Measurements from ENCODE around the gene ARHGAP32.

Gene ARHGAP32

DNA sequence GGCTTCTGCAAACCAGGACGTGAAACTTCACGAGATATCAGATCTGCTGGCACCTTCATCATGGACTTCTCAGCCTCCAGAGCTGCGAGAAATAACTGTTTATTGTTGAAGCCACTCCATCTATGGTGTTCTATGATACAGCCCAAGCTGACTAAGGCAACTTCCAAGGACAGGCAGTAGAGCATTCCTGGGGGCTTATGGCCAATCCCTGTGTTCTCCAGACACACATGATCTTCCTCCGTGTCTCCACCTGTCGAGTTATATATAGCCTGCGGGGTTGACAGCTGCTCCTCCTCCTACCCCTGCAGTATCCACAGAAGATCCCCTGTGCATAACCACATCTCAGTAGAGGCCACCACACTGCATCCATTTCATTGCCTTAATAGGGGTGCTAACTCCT is 260.5 kb downstream of the ARHGAP32 start:
- Histone ChIP-seq H3K36me3 (ENCODE audit: control insufficient read depth in 1 of 2, insufficient read depth in 2 of 2, low read length in 2 of 2) (no peaks in the 10 kb centered on the region), H3K14ac (ENCODE audit: low read length) (no peak overlapping the region), H2AFZ (ENCODE audit: insufficient read depth, low read length, poor library complexity) (no peak overlapping the region), H3K23ac (ENCODE audit: low read length) (no peak overlapping the region), H3K9ac (ENCODE audit: low read length) (no peak overlapping the region), H2AK5ac (ENCODE audit: low read length) (no peak overlapping the region), H4K12ac (ENCODE audit: low read depth, low read length) (no peak overlapping the region), H2BK12ac (ENCODE audit: low read length) (no peak overlapping the region), H3K4ac (ENCODE audit: low read depth, low read length) (no peak overlapping the region), H3K9me3 (ENCODE audit: insufficient read depth, low read depth, low read length) (no peaks in the 10 kb centered on the region), H4K8ac (ENCODE audit: low read depth, low read length) (no peak overlapping the region), H3K27ac (ENCODE audit: low read depth, low read length) (no peak overlapping the region), H2BK120ac (ENCODE audit: insufficient read depth, low read length, poor library complexity) (no peak overlapping the region), H3K79me1 (ENCODE audit: low read length) (no peaks in the 10 kb centered on the region), H3K4me1 (ENCODE audit: control insufficient read depth in 1 of 2, insufficient read depth in 2 of 2, low read length in 2 of 2) (peaks cover 0 to 1% of the 10 kb centered on the region in 2 experiments), H3K4me2 (ENCODE audit: low read length) (no peak overlapping the region), H3K4me3 (ENCODE audit: low read depth, low read length) (no peak overlapping the region), H3K79me2 (ENCODE audit: control insufficient read depth, insufficient read depth, low read length, poor library complexity) (no peaks in the 10 kb centered on the region), H3K18ac (ENCODE audit: low read length) (no peak overlapping the region), H4K91ac (ENCODE audit: low read depth, low read length) (no peak overlapping the region), H2BK5ac (ENCODE audit: low read depth, low read length, poor library complexity) (no peak overlapping the region), H3K27me3 (ENCODE audit: insufficient read depth, low read length) (no peaks in the 10 kb centered on the region)
- no CpG with 5 or more reads among the region's 6 CpGs for WGBS (ENCODE audit: extremely low coverage, insufficient coverage, insufficient read length)
- no peak for DNase-seq

DNA sequence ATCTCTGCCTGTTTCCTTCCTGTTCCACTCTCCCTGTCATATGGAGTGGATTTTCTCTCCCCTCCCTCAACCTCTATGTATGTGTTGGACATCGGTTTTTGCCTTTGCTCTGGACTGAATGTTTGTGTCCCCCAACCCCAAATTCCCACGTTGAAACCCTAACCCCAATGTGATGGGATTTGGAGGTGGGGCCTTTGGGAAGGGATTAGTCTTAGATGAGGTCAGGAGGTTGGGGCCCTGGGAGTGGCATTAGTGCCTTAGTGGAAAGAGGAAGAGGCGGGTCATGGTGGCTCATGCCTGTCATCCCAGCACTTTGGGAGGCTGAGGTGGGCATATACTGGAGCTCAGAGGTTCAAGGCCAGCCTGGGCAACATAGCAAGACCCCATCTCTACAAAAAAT is 261.1 kb downstream of the ARHGAP32 start:
- DNase-seq, result no peak
- no peaks in the 10 kb centered on the region for H3K79me1 ChIP-seq (ENCODE audit: low read length)
- no peak overlapping the region for H4K91ac ChIP-seq (ENCODE audit: low read depth, low read length)
- H3K9ac ChIP-seq (ENCODE audit: low read length), result no peak overlapping the region
- H4K12ac ChIP-seq (ENCODE audit: low read depth, low read length), result no peak overlapping the region
- no peak overlapping the region for H2BK12ac ChIP-seq (ENCODE audit: low read length)
- no peak overlapping the region for H2AK5ac ChIP-seq (ENCODE audit: low read length)
- no CpG with 5 or more reads among the region's 3 CpGs for WGBS (ENCODE audit: extremely low coverage, insufficient coverage, insufficient read length)
- no peaks in the 10 kb centered on the region for H3K36me3 ChIP-seq (ENCODE audit: control insufficient read depth in 1 of 2, insufficient read depth in 2 of 2, low read length in 2 of 2)
- no peaks in the 10 kb centered on the region for H3K79me2 ChIP-seq (ENCODE audit: control insufficient read depth, insufficient read depth, low read length, poor library complexity)
- H3K27me3 ChIP-seq (ENCODE audit: insufficient read depth, low read length), result no peaks in the 10 kb centered on the region
- H3K4me1 ChIP-seq (ENCODE audit: control insufficient read depth in 1 of 2, insufficient read depth in 2 of 2, low read length in 2 of 2), result no peaks in the 10 kb centered on the region
- no peak overlapping the region for H3K18ac ChIP-seq (ENCODE audit: low read length)
- no peak overlapping the region for H3K14ac ChIP-seq (ENCODE audit: low read length)
- no peak overlapping the region for H3K27ac ChIP-seq (ENCODE audit: low read depth, low read length)
- H2BK5ac ChIP-seq (ENCODE audit: low read depth, low read length, poor library complexity), result no peak overlapping the region
- H4K8ac ChIP-seq (ENCODE audit: low read depth, low read length), result no peak overlapping the region
- no peak overlapping the region for H2BK120ac ChIP-seq (ENCODE audit: insufficient read depth, low read length, poor library complexity)
- no peak overlapping the region for H3K23ac ChIP-seq (ENCODE audit: low read length)
- H3K4ac ChIP-seq (ENCODE audit: low read depth, low read length), result no peak overlapping the region
- no peaks in the 10 kb centered on the region for H3K9me3 ChIP-seq (ENCODE audit: insufficient read depth, low read depth, low read length)
- no peak overlapping the region for H3K4me2 ChIP-seq (ENCODE audit: low read length)
- H3K4me3 ChIP-seq (ENCODE audit: low read depth, low read length), result no peak overlapping the region
- no peak overlapping the region for H2AFZ ChIP-seq (ENCODE audit: insufficient read depth, low read length, poor library complexity)

DNA sequence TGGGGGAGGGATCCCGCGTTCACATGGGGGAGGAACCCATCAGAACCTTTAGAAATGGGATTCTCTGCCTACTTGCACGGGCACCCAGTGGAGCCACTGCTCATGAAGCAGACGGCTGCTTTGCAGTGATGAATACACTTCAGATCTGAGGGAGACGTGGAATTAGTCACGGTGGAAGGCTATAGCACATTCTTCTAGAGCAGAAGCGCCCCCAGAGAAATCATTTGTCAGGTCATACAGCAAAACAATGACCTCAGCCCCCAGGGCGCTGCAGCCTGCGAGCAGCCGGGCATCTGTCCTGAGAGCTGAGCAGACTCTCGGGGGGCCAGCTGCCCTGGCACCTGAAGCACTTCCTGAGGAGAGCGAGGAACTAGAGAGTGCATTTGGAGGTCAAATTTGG is 262.1 kb downstream of the ARHGAP32 start:
- no peak overlapping the region for H2BK120ac ChIP-seq (ENCODE audit: insufficient read depth, low read length, poor library complexity)
- H2BK5ac ChIP-seq (ENCODE audit: low read depth, low read length, poor library complexity), result no peak overlapping the region
- no peak overlapping the region for H3K9ac ChIP-seq (ENCODE audit: low read length)
- no peaks in the 10 kb centered on the region for H3K36me3 ChIP-seq (ENCODE audit: control insufficient read depth in 1 of 2, insufficient read depth in 2 of 2, low read length in 2 of 2)
- no peak overlapping the region for H2AK5ac ChIP-seq (ENCODE audit: low read length)
- no peak overlapping the region for H3K4me2 ChIP-seq (ENCODE audit: low read length)
- H2AFZ ChIP-seq (ENCODE audit: insufficient read depth, low read length, poor library complexity), result no peak overlapping the region
- H3K23ac ChIP-seq (ENCODE audit: low read length), result no peak overlapping the region
- H3K27ac ChIP-seq (ENCODE audit: low read depth, low read length), result no peak overlapping the region
- no peak overlapping the region for H3K4me3 ChIP-seq (ENCODE audit: low read depth, low read length)
- H3K4me1 ChIP-seq (ENCODE audit: control insufficient read depth in 1 of 2, insufficient read depth in 2 of 2, low read length in 2 of 2), result no peaks in the 10 kb centered on the region
- no peak overlapping the region for H4K91ac ChIP-seq (ENCODE audit: low read depth, low read length)
- H4K12ac ChIP-seq (ENCODE audit: low read depth, low read length), result no peak overlapping the region
- H3K79me2 ChIP-seq (ENCODE audit: control insufficient read depth, insufficient read depth, low read length, poor library complexity), result no peaks in the 10 kb centered on the region
- no peak overlapping the region for H3K18ac ChIP-seq (ENCODE audit: low read length)
- no peak overlapping the region for H4K8ac ChIP-seq (ENCODE audit: low read depth, low read length)
- no peaks in the 10 kb centered on the region for H3K79me1 ChIP-seq (ENCODE audit: low read length)
- H3K27me3 ChIP-seq (ENCODE audit: insufficient read depth, low read length), result no peaks in the 10 kb centered on the region
- no peak overlapping the region for H3K4ac ChIP-seq (ENCODE audit: low read depth, low read length)
- DNase-seq, result no peak
- H2BK12ac ChIP-seq (ENCODE audit: low read length), result no peak overlapping the region
- no CpG with 5 or more reads among the region's 12 CpGs for WGBS (ENCODE audit: extremely low coverage, insufficient coverage, insufficient read length)
- no peaks in the 10 kb centered on the region for H3K9me3 ChIP-seq (ENCODE audit: insufficient read depth, low read depth, low read length)
- H3K14ac ChIP-seq (ENCODE audit: low read length), result no peak overlapping the region

DNA sequence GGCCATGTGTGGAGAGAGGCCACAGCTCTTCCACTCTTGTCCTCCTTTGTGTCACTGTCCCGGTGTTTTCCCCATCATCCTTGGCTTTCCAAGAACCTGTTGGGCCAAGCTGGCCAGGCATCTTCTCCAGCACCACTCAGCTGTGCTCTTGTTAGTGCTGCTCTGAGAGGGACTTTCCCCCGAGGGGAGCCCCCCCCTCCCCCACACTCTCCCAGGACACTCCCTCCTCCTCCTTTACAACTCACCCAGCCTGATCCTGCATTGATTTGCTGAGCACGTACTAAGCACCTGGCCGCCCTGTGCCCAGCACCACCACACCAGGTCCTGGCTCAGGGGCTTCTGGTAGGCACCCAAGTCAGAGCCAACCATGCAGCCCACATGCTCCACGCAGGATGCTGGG is 262.7 kb downstream of the ARHGAP32 start:
- H3K9me3 ChIP-seq (ENCODE audit: insufficient read depth, low read depth, low read length), result no peaks in the 10 kb centered on the region
- no peak overlapping the region for H2AFZ ChIP-seq (ENCODE audit: insufficient read depth, low read length, poor library complexity)
- H3K18ac ChIP-seq (ENCODE audit: low read length), result no peak overlapping the region
- no peak overlapping the region for H3K14ac ChIP-seq (ENCODE audit: low read length)
- H3K4me1 ChIP-seq (ENCODE audit: control insufficient read depth in 1 of 2, insufficient read depth in 2 of 2, low read length in 2 of 2), result no peaks in the 10 kb centered on the region
- H2AK5ac ChIP-seq (ENCODE audit: low read length), result no peak overlapping the region
- no peak overlapping the region for H4K12ac ChIP-seq (ENCODE audit: low read depth, low read length)
- H3K27ac ChIP-seq (ENCODE audit: low read depth, low read length), result no peak overlapping the region
- H3K4me3 ChIP-seq (ENCODE audit: low read depth, low read length), result no peak overlapping the region
- no peaks in the 10 kb centered on the region for H3K36me3 ChIP-seq (ENCODE audit: control insufficient read depth in 1 of 2, insufficient read depth in 2 of 2, low read length in 2 of 2)
- no peak for DNase-seq
- H2BK120ac ChIP-seq (ENCODE audit: insufficient read depth, low read length, poor library complexity), result no peak overlapping the region
- H3K23ac ChIP-seq (ENCODE audit: low read length), result no peak overlapping the region
- H3K4ac ChIP-seq (ENCODE audit: low read depth, low read length), result no peak overlapping the region
- H3K27me3 ChIP-seq (ENCODE audit: insufficient read depth, low read length), result no peaks in the 10 kb centered on the region
- H3K79me2 ChIP-seq (ENCODE audit: control insufficient read depth, insufficient read depth, low read length, poor library complexity), result no peaks in the 10 kb centered on the region
- no peak overlapping the region for H2BK12ac ChIP-seq (ENCODE audit: low read length)
- no peak overlapping the region for H3K4me2 ChIP-seq (ENCODE audit: low read length)
- no peak overlapping the region for H4K91ac ChIP-seq (ENCODE audit: low read depth, low read length)
- no peak overlapping the region for H2BK5ac ChIP-seq (ENCODE audit: low read depth, low read length, poor library complexity)
- H4K8ac ChIP-seq (ENCODE audit: low read depth, low read length), result no peak overlapping the region
- WGBS (ENCODE audit: extremely low coverage, insufficient coverage, insufficient read length), result no CpG with 5 or more reads among the region's 5 CpGs
- no peak overlapping the region for H3K9ac ChIP-seq (ENCODE audit: low read length)
- no peaks in the 10 kb centered on the region for H3K79me1 ChIP-seq (ENCODE audit: low read length)
